Parathyroid adenoma (tissue), 2 donors: ENCODE data around the gene DOK7.

ENCODE experiments used
- H2AFZ ChIP-seq: fragments of 300-600 bp; sonication (generic); one replicate; pipeline ENCODE4 v1.7.0; 2017; ENCODE audit warnings: antibody characterized with exemption, mild to moderate bottlenecking
- H3K27ac ChIP-seq: fragments of 300-600 bp; sonication (generic); one replicate; pipeline ENCODE4 v1.7.0; 2017
- H3K27me3 ChIP-seq: fragments of 300-600 bp; sonication (generic); one replicate; pipeline ENCODE4 v1.7.0; 2017; ENCODE audit warnings: low read length; ENCODE audit not compliant: control insufficient read depth, insufficient read depth
- H3K36me3 ChIP-seq: fragments of 300-600 bp; sonication (generic); one replicate; pipeline ENCODE4 v1.7.0; 2017; ENCODE audit warnings: low read length; ENCODE audit not compliant: control insufficient read depth, insufficient read depth
- H3K4me1 ChIP-seq: fragments of 300-600 bp; sonication (generic); one replicate; pipeline ENCODE4 v1.7.0; 2017; ENCODE audit warnings: control low read depth
- H3K4me2 ChIP-seq: fragments of 300-600 bp; sonication (generic); one replicate; pipeline ENCODE4 v1.7.0; 2017; ENCODE audit warnings: low read length
- H3K4me3 ChIP-seq: fragments of 300-600 bp; sonication (generic); one replicate; pipeline ENCODE4 v1.7.0; 2017; ENCODE audit warnings: low read depth, low read length
- H3K79me2 ChIP-seq: fragments of 300-600 bp; sonication (generic); one replicate; pipeline ENCODE4 v1.7.0; 2017; ENCODE audit warnings: control low read depth
- H3K9ac ChIP-seq: fragments of 300-600 bp; sonication (generic); one replicate; pipeline ENCODE4 v1.7.0; 2017; ENCODE audit warnings: mild to moderate bottlenecking
- H3K9me3 ChIP-seq: fragments of 300-600 bp; sonication (generic); one replicate; pipeline ENCODE4 v1.7.0; 2017; ENCODE audit warnings: low read length; ENCODE audit not compliant: control insufficient read depth
- CTCF ChIP-seq: fragments of 300-600 bp; sonication (generic); IDR thresholded peaks from one replicate; pipeline ENCODE4 v1.7.0; 2017; ENCODE audit warnings: antibody characterized with exemption, mild to moderate bottlenecking
- donor health status: primary hyperparathyroidism.

Gene DOK7

GRCh38 chr4:3498901-3499510, 35.9 kb downstream of the DOK7 start:
- TF ChIP-seq CTCF = no peak
- no peak overlapping the region for H2AFZ ChIP-seq

GRCh38 chr4:3499710-3500109, 36.6 kb downstream of the DOK7 start:
- H3K9me3 ChIP-seq = no peaks in the 10 kb centered on the region
- H3K27me3 ChIP-seq = no peaks in the 10 kb centered on the region
- H3K4me2 ChIP-seq = no peak overlapping the region
- no peak overlapping the region for H3K4me3 ChIP-seq
- H3K79me2 ChIP-seq = peaks cover 2% of the 10 kb centered on the region
- no peak overlapping the region for H2AFZ ChIP-seq
- no peak overlapping the region for H3K27ac ChIP-seq
- TF ChIP-seq CTCF = no peak
- H3K9ac ChIP-seq = no peak overlapping the region
- H3K4me1 ChIP-seq = no peaks in the 10 kb centered on the region
- H3K36me3 ChIP-seq = no peaks in the 10 kb centered on the region

More at GRCh38 chr4:3498901-3499510, 35.9 kb downstream of the DOK7 start:
- H3K36me3 ChIP-seq = no peaks in the 10 kb centered on the region
- no peaks in the 10 kb centered on the region for H3K27me3 ChIP-seq
- no peaks in the 10 kb centered on the region for H3K4me1 ChIP-seq
- no peak overlapping the region for H3K27ac ChIP-seq
- H3K9ac ChIP-seq = no peak overlapping the region
- H3K4me3 ChIP-seq = no peak overlapping the region
- no peak overlapping the region for H3K4me2 ChIP-seq
- no peaks in the 10 kb centered on the region for H3K79me2 ChIP-seq
- no peaks in the 10 kb centered on the region for H3K9me3 ChIP-seq

DNA sequence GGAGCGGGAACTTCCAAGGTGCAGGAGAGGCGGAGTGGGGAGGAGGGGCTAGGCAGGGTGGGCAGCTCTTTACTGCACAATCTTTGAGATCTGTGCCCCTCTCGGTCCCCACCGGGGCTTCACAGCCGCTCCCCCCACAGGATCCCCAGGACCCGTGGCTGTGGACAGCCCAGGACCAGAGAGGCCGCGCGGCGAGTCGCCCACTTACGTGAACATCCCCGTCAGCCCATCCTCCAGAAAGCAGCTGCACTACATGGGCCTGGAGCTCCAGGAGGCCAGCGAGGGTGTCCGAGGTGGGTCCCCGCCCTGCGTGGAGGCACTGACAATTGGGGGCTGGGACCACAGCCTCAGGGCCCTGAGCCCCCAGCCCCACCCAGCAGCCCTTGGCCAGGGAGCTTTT, 37.0 kb downstream of the DOK7 start:
- H3K36me3 ChIP-seq = no peaks in the 10 kb centered on the region
- H3K27ac ChIP-seq = no peak overlapping the region

GRCh38 chr4:3500634-3501101, 37.6 kb downstream of the DOK7 start:
- no peak overlapping the region for H3K27ac ChIP-seq
- no peaks in the 10 kb centered on the region for H3K9me3 ChIP-seq
- H3K36me3 ChIP-seq = no peaks in the 10 kb centered on the region
- H3K79me2 ChIP-seq = peaks cover 6% of the 10 kb centered on the region
- H3K9ac ChIP-seq = no peak overlapping the region
- no peak overlapping the region for H3K4me2 ChIP-seq
- no peak overlapping the region for H3K4me3 ChIP-seq
- H3K27me3 ChIP-seq = no peaks in the 10 kb centered on the region
- H3K4me1 ChIP-seq = no peaks in the 10 kb centered on the region
- H2AFZ ChIP-seq = no peak overlapping the region
- no peak for TF ChIP-seq CTCF

More for the DNA sequence above, 37.0 kb downstream of the DOK7 start:
- no peaks in the 10 kb centered on the region for H3K9me3 ChIP-seq
- TF ChIP-seq CTCF = no peak
- no peak overlapping the region for H3K9ac ChIP-seq
- no peaks in the 10 kb centered on the region for H3K27me3 ChIP-seq
- H2AFZ ChIP-seq = no peak overlapping the region
- H3K4me1 ChIP-seq = no peaks in the 10 kb centered on the region
- H3K4me2 ChIP-seq = no peak overlapping the region
- H3K4me3 ChIP-seq = no peak overlapping the region
- peaks cover 3% of the 10 kb centered on the region for H3K79me2 ChIP-seq

- Histone ChIP-seq H3K27ac (no peak overlapping the region), H3K9ac (no peak overlapping the region), H3K79me2 (peaks cover 6% of the 10 kb centered on the region), H3K4me3 (no peak overlapping the region), H2AFZ (no peak overlapping the region), H3K4me1 (no peaks in the 10 kb centered on the region), H3K36me3 (no peaks in the 10 kb centered on the region), H3K9me3 (no peaks in the 10 kb centered on the region), H3K4me2 (no peak overlapping the region), H3K27me3 (no peaks in the 10 kb centered on the region)
- TF ChIP-seq CTCF = no peak
Observed at GRCh38 chr4:3501126-3501824, 38.2 kb downstream of the DOK7 start.
